Esophagus squamous epithelium (tissue), 5 donors: ENCODE measurements around the gene PDGFRA. TPM values are rescaled to one million over a fixed set of nuclear protein-coding genes. Genes with fewer than 3 reads are reported as not detected.

Experiments
- DNase-seq: peaks from one replicate; lab custom pipeline; 2025; lab: John Stamatoyannopoulos, UW
- H3K27ac ChIP-seq, 4 donors: fragments of 200-600 bp; sonication (generic); one replicate each; pipeline ENCODE4 v1.5.1; 2016 to 2019; ENCODE audit warnings: mild to moderate bottlenecking in 1 of 4
- H3K27me3 ChIP-seq, 4 donors: fragments of 200-600 bp; sonication (generic); 1 replicate in 3 of 4; 2 replicates in 1 of 4; pipeline versions ENCODE4 v1.5.1 to v1.6.0; 2017 to 2021; ENCODE audit warnings: antibody characterized with exemption in 1 of 4
- H3K36me3 ChIP-seq, 3 donors: fragments of 200-600 bp; sonication (generic); one replicate each; pipeline ENCODE4 v1.5.1; 2016 to 2019
- H3K4me1 ChIP-seq, 3 donors: fragments of 200-600 bp; sonication (generic); one replicate each; pipeline ENCODE4 v1.5.1; 2017 to 2019
- H3K4me3 ChIP-seq, 4 donors: fragments of 200-600 bp; sonication (generic); 1 replicate in 3 of 4; 2 replicates in 1 of 4; pipeline ENCODE4 v1.5.1; 2016 to 2019; ENCODE audit warnings: mild to moderate bottlenecking in 2 of 4, moderate library complexity in 1 of 4
- H3K9me3 ChIP-seq, 3 donors: fragments of 200-600 bp; sonication (generic); one replicate each; pipeline ENCODE4 v1.5.1; 2016 to 2019
- POLR2A ChIP-seq, 4 donors: fragments of 450-650 bp; IDR thresholded peaks; one replicate each; pipeline ENCODE4 v1.6.1; 2017; ENCODE audit warnings: antibody characterized with exemption in 4 of 4, mild to moderate bottlenecking in 4 of 4, moderate library complexity in 3 of 4
- WGBS, 2 donors: methylation state at CpG; one replicate each; pipeline ENCODE4 v1.1.5; 2018; 5-methylcytosine and 5-hydroxymethylcytosine counted together
- intact Hi-C: fragments of 100-400 bp; cut with DNase I; formaldehyde crosslinking; loops from one replicate; pipeline ENCODE4 v1.15.0; 2022
- total RNA-seq, 4 donors: library from RNA; depleted of rRNA; stranded (reverse); fragments of >200 nt; gene quantifications; one replicate each; pipeline ENCODE4 v1.1.0, GENCODE V29; 2016
- TF ChIP-seq, protein P1 (sequence below), 6 experiments: fragments of 450-650 bp in 4 of 6; fragments of 200-600 bp in 2 of 6; sonication (generic) in 2 of 6; IDR thresholded peaks; one replicate each; pipeline ENCODE4 v1.5.1; 2016 to 2019; ENCODE audit warnings: antibody characterized with exemption in 6 of 6, mild to moderate bottlenecking in 4 of 6, moderate library complexity in 4 of 6
- donor health status: DM: yes; HTN: yes; CAD: no.

Gene PDGFRA
- total RNA-seq, 4 donors from 2014 or later, result 10.8 to 81.8 (median 28.3) TPM

DNA sequence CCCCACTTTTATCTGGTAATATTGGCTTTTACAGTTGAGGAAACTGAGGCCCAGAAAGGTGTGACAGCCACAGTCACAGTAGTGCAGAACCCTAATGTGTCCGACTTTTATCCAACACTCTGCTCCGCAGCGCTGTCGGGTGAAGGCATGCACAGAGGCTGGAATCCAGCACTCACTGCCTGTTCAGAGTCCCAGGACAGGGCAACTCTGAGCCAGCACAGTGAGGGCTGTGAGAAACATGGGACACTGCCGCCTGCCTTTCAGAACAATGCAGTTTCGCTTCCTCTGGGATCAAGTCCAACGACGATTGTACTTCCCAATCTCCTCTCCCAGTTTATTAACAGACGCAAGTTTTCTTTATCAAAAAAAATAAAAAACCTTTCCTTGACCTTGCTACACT lies 41.9 kb upstream of the PDGFRA start:
- WGBS, 2 donors, result 72 to 85% methylated on average over 8 to 9 of the region's 9 CpGs
- no peaks in the 10 kb centered on the region for H3K27me3 ChIP-seq
- TF ChIP-seq POLR2A (IDR thresholded peaks at IDR 0.05), result no peak
- TF ChIP-seq, protein P1, sequence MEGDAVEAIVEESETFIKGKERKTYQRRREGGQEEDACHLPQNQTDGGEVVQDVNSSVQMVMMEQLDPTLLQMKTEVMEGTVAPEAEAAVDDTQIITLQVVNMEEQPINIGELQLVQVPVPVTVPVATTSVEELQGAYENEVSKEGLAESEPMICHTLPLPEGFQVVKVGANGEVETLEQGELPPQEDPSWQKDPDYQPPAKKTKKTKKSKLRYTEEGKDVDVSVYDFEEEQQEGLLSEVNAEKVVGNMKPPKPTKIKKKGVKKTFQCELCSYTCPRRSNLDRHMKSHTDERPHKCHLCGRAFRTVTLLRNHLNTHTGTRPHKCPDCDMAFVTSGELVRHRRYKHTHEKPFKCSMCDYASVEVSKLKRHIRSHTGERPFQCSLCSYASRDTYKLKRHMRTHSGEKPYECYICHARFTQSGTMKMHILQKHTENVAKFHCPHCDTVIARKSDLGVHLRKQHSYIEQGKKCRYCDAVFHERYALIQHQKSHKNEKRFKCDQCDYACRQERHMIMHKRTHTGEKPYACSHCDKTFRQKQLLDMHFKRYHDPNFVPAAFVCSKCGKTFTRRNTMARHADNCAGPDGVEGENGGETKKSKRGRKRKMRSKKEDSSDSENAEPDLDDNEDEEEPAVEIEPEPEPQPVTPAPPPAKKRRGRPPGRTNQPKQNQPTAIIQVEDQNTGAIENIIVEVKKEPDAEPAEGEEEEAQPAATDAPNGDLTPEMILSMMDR (IDR thresholded peaks at IDR 0.05), result no peak
- DNase-seq, result no peak
- intact Hi-C loops, result no loop called here
- H3K4me1 ChIP-seq, result no peaks in the 10 kb centered on the region
- no peaks in the 10 kb centered on the region for H3K9me3 ChIP-seq
- no peaks in the 10 kb centered on the region for H3K36me3 ChIP-seq
- no peak overlapping the region for H3K27ac ChIP-seq
- H3K4me3 ChIP-seq, result no peak overlapping the region

DNA sequence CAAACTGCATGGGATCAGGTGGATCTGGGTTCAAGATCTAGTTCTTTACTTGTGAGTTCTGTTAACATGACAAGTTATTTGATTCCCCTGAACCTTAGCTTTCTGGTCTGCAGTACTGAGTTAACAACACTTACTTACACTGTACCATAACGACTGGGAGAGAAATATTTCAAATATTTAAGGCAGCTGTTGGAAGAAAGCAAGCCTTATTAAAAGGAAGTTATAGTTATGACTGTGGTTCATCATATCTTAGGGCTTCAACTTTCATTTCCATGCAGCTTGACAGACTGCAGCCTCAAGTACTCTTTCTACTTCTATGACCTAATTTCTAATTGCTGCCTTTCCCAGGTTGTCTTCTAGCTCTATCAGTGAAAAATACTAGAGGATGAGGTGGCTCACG lies 40.0 kb upstream of the PDGFRA start:
- intact Hi-C loops, result no loop called here
- no peak for DNase-seq
- 12 to 53% methylated on average over 1 to 2 of the region's 2 CpGs for WGBS, 2 donors
- Histone ChIP-seq H3K9me3 (no peaks in the 10 kb centered on the region), H3K27ac (no peak overlapping the region), H3K4me3 (no peak overlapping the region), H3K4me1 (no peaks in the 10 kb centered on the region), H3K27me3 (no peaks in the 10 kb centered on the region), H3K36me3 (no peaks in the 10 kb centered on the region)
- TF ChIP-seq, protein P1 (IDR thresholded peaks at IDR 0.05), result no peak
- no peak for TF ChIP-seq POLR2A (IDR thresholded peaks at IDR 0.05)

DNA sequence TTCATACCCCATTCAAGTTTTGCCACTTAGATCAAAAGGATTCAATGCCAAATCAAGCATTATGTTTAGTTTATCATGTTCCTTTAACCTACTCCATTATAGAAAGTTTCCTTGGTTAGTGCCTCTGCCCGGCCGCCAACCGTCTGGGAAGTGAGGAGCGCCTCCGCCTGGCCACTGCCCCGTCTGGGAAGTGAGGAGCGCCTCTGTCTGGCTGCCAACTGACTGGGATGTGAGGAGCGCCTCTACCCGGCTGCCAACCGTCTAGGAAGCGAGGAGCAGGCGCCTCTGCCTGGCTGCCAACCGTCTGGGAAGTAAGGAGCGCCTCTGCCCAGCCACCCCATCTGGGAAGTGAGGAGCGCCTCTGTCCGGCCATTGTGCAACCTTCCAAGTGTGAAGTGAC lies 36.3 kb upstream of the PDGFRA start:
- DNase-seq, result no peak

DNA sequence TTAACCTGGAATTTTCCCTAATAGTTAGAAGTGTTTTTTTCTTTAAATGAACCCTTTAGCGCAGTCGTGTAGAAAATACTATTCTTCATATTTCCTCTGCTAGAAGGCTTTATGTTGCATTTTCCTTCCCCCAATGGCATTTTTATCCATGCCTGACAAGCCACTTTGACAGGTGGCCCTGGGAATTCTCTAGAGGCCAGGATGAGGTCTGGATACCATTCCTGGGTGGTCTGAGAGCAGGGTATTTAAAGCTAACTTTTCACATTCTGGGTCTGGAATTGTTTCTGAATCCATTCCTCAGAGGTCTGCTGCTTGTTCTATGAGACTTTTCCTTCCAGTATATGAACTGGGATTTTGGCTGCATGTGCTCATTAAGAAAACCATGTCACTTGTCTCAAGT lies 31.2 kb upstream of the PDGFRA start:
- no peaks in the 10 kb centered on the region for H3K27me3 ChIP-seq
- TF ChIP-seq POLR2A (IDR thresholded peaks at IDR 0.05), result no peak
- TF ChIP-seq, protein P1 (IDR thresholded peaks at IDR 0.05), result no peak
- no peaks in the 10 kb centered on the region for H3K36me3 ChIP-seq
- DNase-seq, result no peak
- H3K9me3 ChIP-seq, result no peaks in the 10 kb centered on the region
- intact Hi-C loops, result no loop called here
- H3K4me3 ChIP-seq, result no peak overlapping the region
- no peaks in the 10 kb centered on the region for H3K4me1 ChIP-seq
- WGBS, 2 donors, result 90 to 100% methylated on average over 2 of the region's 2 CpGs
- H3K27ac ChIP-seq, result no peak overlapping the region

More for the DNA sequence above, 36.3 kb upstream of the PDGFRA start:
- H3K36me3 ChIP-seq, result no peaks in the 10 kb centered on the region
- H3K9me3 ChIP-seq, result no peaks in the 10 kb centered on the region
- no peak overlapping the region for H3K27ac ChIP-seq
- intact Hi-C loops, result no loop called here
- H3K4me1 ChIP-seq, result no peaks in the 10 kb centered on the region
- TF ChIP-seq POLR2A (IDR thresholded peaks at IDR 0.05), result no peak
- TF ChIP-seq, protein P1 (IDR thresholded peaks at IDR 0.05), result no peak
- no peak overlapping the region for H3K4me3 ChIP-seq
- no peaks in the 10 kb centered on the region for H3K27me3 ChIP-seq
- WGBS, 2 donors, result 80 to 87% methylated on average over 7 to 10 of the region's 16 CpGs

DNA sequence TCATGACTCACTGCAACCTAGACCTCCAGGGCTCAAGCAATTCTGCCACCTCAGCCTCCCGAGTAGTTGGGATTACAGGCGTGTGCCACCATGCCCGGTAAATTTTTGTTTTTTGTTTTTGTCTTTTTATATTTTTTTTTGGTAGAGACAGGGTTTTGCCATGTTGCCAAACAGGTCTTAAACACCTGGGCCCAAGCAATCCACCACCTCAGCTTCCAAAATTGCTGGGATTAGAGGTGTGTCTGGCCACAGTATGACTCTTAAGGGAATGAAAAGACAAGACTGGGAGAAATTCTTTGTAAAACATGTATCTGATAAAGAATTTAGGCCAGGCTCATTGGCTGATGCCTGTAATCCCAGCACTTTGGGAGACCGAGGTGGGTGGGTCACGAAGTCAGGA lies 29.2 kb upstream of the PDGFRA start:
- intact Hi-C loops, result loop anchor here (10.0 kb wide), 1 partner anchor 105 kb away; no protein-coding TSS in a partner anchor
- no peak overlapping the region for H3K27ac ChIP-seq
- no peaks in the 10 kb centered on the region for H3K36me3 ChIP-seq

More for the DNA sequence above, 29.2 kb upstream of the PDGFRA start:
- TF ChIP-seq, protein P1 (IDR thresholded peaks at IDR 0.05), result no peak
- no peak for TF ChIP-seq POLR2A (IDR thresholded peaks at IDR 0.05)
- 51 to 63% methylated on average over 5 of the region's 5 CpGs for WGBS, 2 donors
- Histone ChIP-seq H3K4me1 (no peaks in the 10 kb centered on the region), H3K27me3 (no peaks in the 10 kb centered on the region), H3K9me3 (no peaks in the 10 kb centered on the region), H3K4me3 (no peak overlapping the region)
- DNase-seq, result no peak
